HEK293 (cell line): Measurements from ENCODE around the gene KRTAP10-10.
"Not testable (repeated sequence)": the region's sequence is repeated elsewhere in the genome, so short reads cannot be mapped to it uniquely, and the experiment has no call there.

Experiments
- CTCF ChIA-PET: fragments of 350-600 bp; formaldehyde crosslinking; extraction: SDS; loops from one replicate; lab custom pipeline; 2021; ENCODE audit warnings: antibody characterized with exemption; lab: Yijun Ruan, JAX
- POLR2A ChIA-PET: fragments of 300-600 bp; formaldehyde crosslinking; extraction: SDS; loops from one replicate; lab custom pipeline; 2020; ENCODE audit warnings: antibody characterized with exemption, inconsistent platforms; lab: Yijun Ruan, JAX
- H3K27ac ChIP-seq: fragments of 200-500 bp; sonication (Bioruptor generic); 2 replicates; pipeline ENCODE4 v1.5.1; 2014; ENCODE audit warnings: low read depth, low read length, control low read depth, inconsistent platforms; ENCODE audit errors: extremely low read depth
- H3K36me3 ChIP-seq, 2 experiments: fragments of 200-500 bp in 1 of 2; sonication (Bioruptor generic) in 1 of 2; 1 replicate in 1 of 2; 2 replicates in 1 of 2; pipeline ENCODE4 v1.5.1; 2014 to 2017; ENCODE audit warnings: inconsistent platforms in 2 of 2, low read length in 2 of 2; ENCODE audit not compliant: control insufficient read depth in 2 of 2, insufficient read depth in 1 of 2
- H3K4me1 ChIP-seq: fragments of 200-500 bp; sonication (Bioruptor generic); 2 replicates; pipeline ENCODE4 v1.5.1; 2014; ENCODE audit warnings: mild to moderate bottlenecking, low read length, inconsistent platforms; ENCODE audit not compliant: control insufficient read depth, insufficient read depth
- H3K4me3 ChIP-seq: 2 replicates; pipeline ENCODE4 v1.5.1; 2011; ENCODE audit warnings: low read depth, mild to moderate bottlenecking, control low read depth, low read length, moderate library complexity
- H3K9me3 ChIP-seq: fragments of 200-500 bp; sonication (Bioruptor generic); 2 replicates; pipeline ENCODE4 v1.5.1; 2014; ENCODE audit warnings: low read depth, low read length, inconsistent platforms; ENCODE audit not compliant: control insufficient read depth, insufficient read depth
- MEIS1 ChIP-seq: sonication (generic); formaldehyde crosslinking; IDR thresholded peaks from 2 replicates; pipeline ENCODE4 v1.8.1; 2022; ENCODE audit warnings: missing genetic modification reagents, mild to moderate bottlenecking, borderline replicate concordance
- SCRT1 ChIP-seq: fragments of 450-650 bp; formaldehyde crosslinking; IDR thresholded peaks from 2 replicates; pipeline ENCODE4 v1.5.1; 2016; ENCODE audit warnings: missing biosample characterization, missing genetic modification characterization, borderline replicate concordance
- SETDB1 ChIP-seq: IDR thresholded peaks from one replicate; pipeline ENCODE4 v1.6.1; 2017; ENCODE audit warnings: mild to moderate bottlenecking, low read length, moderate library complexity, mixed read lengths; ENCODE audit not compliant: insufficient read length
- WT1 ChIP-seq: fragments of 450-650 bp; formaldehyde crosslinking; IDR thresholded peaks from 2 replicates; pipeline ENCODE4 v1.5.1; 2016; ENCODE audit warnings: missing biosample characterization, missing genetic modification characterization
- ZEB2 ChIP-seq: fragments of 450-650 bp; formaldehyde crosslinking; IDR thresholded peaks from 2 replicates; pipeline ENCODE4 v1.5.1; 2016; ENCODE audit warnings: missing biosample characterization, missing genetic modification characterization
- ZNF138 ChIP-seq: fragments of 450-650 bp; formaldehyde crosslinking; IDR thresholded peaks from 2 replicates; pipeline ENCODE4 v1.5.1; 2016; ENCODE audit warnings: missing biosample characterization, missing genetic modification characterization, borderline replicate concordance
- ZNF16 ChIP-seq: fragments of 450-650 bp; formaldehyde crosslinking; IDR thresholded peaks from 2 replicates; pipeline ENCODE4 v1.5.1; 2016; ENCODE audit warnings: low read depth, missing biosample characterization, missing genetic modification characterization
- ZNF362 ChIP-seq: fragments of 450-650 bp; formaldehyde crosslinking; IDR thresholded peaks from 2 replicates; pipeline ENCODE4 v1.5.1; 2016; ENCODE audit warnings: missing biosample characterization, missing genetic modification characterization
- ZNF510 ChIP-seq: fragments of 450-650 bp; formaldehyde crosslinking; IDR thresholded peaks from 2 replicates; pipeline ENCODE4 v1.5.1; 2018; ENCODE audit warnings: mild to moderate bottlenecking, missing genetic modification characterization, missing biosample characterization; ENCODE audit not compliant: insufficient replicate concordance
- ZNF558 ChIP-seq: fragments of 450-650 bp; formaldehyde crosslinking; IDR thresholded peaks from 2 replicates; pipeline ENCODE4 v1.5.1; 2016; ENCODE audit warnings: missing biosample characterization, missing genetic modification characterization
- ZNF560 ChIP-seq: fragments of 450-650 bp; formaldehyde crosslinking; IDR thresholded peaks from 2 replicates; pipeline ENCODE4 v1.5.1; 2017; ENCODE audit warnings: missing biosample characterization, missing genetic modification characterization, borderline replicate concordance
- ZNF776 ChIP-seq: fragments of 450-650 bp; formaldehyde crosslinking; IDR thresholded peaks from 2 replicates; pipeline ENCODE4 v1.5.0; 2017; ENCODE audit warnings: missing biosample characterization, missing genetic modification characterization, borderline replicate concordance
- ZNF837 ChIP-seq: fragments of 450-650 bp; formaldehyde crosslinking; IDR thresholded peaks from 2 replicates; pipeline ENCODE4 v1.5.1; 2016; ENCODE audit warnings: missing biosample characterization, missing genetic modification characterization
- TF ChIP-seq, protein P1 (sequence below): fragments of 450-650 bp; formaldehyde crosslinking; IDR thresholded peaks from 2 replicates; pipeline ENCODE4 v1.5.0; 2017; ENCODE audit warnings: missing biosample characterization, missing genetic modification characterization, borderline replicate concordance
- TF ChIP-seq, protein P2 (sequence below): fragments of 450-650 bp; formaldehyde crosslinking; IDR thresholded peaks from 2 replicates; pipeline ENCODE4 v1.5.1; 2016; ENCODE audit warnings: missing biosample characterization, missing genetic modification characterization
- TF ChIP-seq, protein P3 (sequence below): fragments of 450-650 bp; formaldehyde crosslinking; optimal IDR thresholded peaks from 2 replicates; pipeline ENCODE3; 2016; ENCODE audit warnings: missing biosample characterization, mild to moderate bottlenecking, missing genetic modification characterization

The KRTAP10-10 gene

DNA sequence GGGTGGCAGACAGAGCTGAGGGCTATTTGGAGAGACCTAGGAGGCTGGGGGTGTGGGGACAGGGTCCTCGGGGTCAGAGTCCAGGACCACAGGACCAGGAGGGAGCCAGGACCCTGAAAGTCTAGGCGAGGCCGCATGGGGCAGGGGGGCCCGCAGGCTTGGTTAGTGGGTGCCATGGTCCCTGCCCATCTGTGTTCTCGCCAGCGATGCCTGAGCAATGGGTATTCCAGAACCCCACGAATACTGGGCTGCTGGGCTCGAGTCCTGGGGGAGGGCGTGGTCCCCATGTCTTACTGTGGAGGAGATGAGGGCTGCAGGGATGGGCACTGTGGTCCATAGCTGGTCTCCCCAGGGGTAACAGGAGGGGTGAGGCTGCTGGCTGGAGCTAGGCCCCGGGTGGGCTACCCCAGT, 46.8 kb upstream of the KRTAP10-10 start (continued):
- TF ChIP-seq, protein P1, sequence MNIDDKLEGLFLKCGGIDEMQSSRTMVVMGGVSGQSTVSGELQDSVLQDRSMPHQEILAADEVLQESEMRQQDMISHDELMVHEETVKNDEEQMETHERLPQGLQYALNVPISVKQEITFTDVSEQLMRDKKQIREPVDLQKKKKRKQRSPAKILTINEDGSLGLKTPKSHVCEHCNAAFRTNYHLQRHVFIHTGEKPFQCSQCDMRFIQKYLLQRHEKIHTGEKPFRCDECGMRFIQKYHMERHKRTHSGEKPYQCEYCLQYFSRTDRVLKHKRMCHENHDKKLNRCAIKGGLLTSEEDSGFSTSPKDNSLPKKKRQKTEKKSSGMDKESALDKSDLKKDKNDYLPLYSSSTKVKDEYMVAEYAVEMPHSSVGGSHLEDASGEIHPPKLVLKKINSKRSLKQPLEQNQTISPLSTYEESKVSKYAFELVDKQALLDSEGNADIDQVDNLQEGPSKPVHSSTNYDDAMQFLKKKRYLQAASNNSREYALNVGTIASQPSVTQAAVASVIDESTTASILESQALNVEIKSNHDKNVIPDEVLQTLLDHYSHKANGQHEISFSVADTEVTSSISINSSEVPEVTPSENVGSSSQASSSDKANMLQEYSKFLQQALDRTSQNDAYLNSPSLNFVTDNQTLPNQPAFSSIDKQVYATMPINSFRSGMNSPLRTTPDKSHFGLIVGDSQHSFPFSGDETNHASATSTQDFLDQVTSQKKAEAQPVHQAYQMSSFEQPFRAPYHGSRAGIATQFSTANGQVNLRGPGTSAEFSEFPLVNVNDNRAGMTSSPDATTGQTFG (tag by site-specific recombination): no peak
- TF ChIP-seq ZNF776 (no peak), SETDB1 (no peak), ZEB2 (tag by site-specific recombination) (no peak)

DNA sequence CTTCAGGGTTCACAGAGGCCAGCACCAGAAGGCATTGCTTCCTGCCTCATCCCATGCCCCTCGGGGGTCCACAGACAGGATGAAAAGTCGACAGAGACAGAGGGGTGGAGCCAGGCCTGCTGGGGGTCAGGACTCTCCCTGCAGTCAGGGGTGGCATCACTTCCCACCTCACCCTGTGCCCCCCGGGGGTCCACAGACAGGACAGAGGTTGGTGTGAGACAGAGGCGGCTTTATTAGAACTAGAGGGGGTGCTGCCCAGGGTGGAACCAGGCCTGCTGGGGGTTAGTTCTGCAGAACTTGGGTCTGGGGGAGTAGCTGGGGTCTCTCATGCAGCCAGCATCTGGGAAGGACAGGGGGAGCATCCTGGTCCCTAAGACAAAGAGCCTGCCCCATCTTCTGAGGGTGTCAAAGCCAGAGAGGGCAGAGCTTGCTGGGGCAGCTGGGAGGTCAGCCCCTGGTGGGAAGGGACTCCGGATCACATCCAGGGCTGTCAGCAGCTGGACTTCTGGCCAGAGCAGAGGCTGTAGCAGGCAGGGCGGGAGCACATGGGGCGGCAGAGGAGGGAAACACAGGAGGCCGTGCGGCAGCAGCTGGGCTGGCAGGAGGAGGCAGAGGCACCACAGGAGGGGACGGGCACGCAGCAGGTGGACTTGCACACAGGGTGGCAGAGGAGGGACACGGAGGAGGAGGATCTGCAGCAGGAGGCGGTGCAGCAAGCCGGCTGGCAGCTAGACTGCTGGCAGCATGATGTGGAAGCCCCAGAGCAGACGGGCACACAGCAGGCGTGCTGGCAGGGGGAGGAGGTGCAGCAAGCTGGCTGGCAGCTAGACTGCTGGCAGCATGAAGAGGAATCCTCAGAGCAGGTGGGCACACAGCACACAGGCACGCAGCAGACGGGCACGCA, 46.0 kb upstream of the KRTAP10-10 start:
- H3K27ac ChIP-seq, POLR2A ChIA-PET, H3K9me3 ChIP-seq, H3K36me3 ChIP-seq, H3K4me1 ChIP-seq, H3K4me3 ChIP-seq: not testable (repeated sequence)
- CTCF ChIA-PET: interaction anchor here (0.6 kb wide), 2 partner anchors 14 to 81 kb away, joined by 3 read pairs; no protein-coding TSS in a partner anchor

- H3K36me3 ChIP-seq, H3K4me1 ChIP-seq, POLR2A ChIA-PET, H3K4me3 ChIP-seq, H3K27ac ChIP-seq, H3K9me3 ChIP-seq: not testable (repeated sequence)
- CTCF ChIA-PET: interaction anchor here (0.6 kb wide), 2 partner anchors 13 to 82 kb away, joined by 3 read pairs; no protein-coding TSS in a partner anchor
Measured at GRCh38 chr21:44591801-44592130, 45.4 kb upstream of the KRTAP10-10 start.

GRCh38 chr21:44592446-44593311, 44.5 kb upstream of the KRTAP10-10 start, which contains the start of gene KRTAP10-6:
Gene KRTAP10-6 (minus strand): TSS chr21:44592505. CDS start chr21:44592484, 21 bp downstream.
- H3K9me3 ChIP-seq: no peaks in the 10 kb centered on the region
- POLR2A ChIA-PET: no interaction called here
- no peak within 1 kb of the TSS for H3K27ac ChIP-seq
- CTCF ChIA-PET: no interaction called here
- no peaks in the 10 kb centered on the region for H3K36me3 ChIP-seq
- no peak within 1 kb of the TSS for H3K4me3 ChIP-seq
- TF ChIP-seq, protein P2, sequence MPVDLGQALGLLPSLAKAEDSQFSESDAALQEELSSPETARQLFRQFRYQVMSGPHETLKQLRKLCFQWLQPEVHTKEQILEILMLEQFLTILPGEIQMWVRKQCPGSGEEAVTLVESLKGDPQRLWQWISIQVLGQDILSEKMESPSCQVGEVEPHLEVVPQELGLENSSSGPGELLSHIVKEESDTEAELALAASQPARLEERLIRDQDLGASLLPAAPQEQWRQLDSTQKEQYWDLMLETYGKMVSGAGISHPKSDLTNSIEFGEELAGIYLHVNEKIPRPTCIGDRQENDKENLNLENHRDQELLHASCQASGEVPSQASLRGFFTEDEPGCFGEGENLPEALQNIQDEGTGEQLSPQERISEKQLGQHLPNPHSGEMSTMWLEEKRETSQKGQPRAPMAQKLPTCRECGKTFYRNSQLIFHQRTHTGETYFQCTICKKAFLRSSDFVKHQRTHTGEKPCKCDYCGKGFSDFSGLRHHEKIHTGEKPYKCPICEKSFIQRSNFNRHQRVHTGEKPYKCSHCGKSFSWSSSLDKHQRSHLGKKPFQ (tag by site-specific recombination): no peak
- TF ChIP-seq WT1 (tag by site-specific recombination): no peak
- TF ChIP-seq ZNF362: no peak
- TF ChIP-seq ZNF510 (tag by site-specific recombination): no peak
- TF ChIP-seq, protein P3, sequence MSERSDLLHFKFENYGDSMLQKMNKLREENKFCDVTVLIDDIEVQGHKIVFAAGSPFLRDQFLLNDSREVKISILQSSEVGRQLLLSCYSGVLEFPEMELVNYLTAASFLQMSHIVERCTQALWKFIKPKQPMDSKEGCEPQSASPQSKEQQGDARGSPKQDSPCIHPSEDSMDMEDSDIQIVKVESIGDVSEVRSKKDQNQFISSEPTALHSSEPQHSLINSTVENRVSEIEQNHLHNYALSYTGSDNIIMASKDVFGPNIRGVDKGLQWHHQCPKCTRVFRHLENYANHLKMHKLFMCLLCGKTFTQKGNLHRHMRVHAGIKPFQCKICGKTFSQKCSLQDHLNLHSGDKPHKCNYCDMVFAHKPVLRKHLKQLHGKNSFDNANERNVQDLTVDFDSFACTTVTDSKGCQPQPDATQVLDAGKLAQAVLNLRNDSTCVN (tag by site-specific recombination): no peak
- no peak for TF ChIP-seq SCRT1 (tag by site-specific recombination)
- TF ChIP-seq ZNF837: no peak
- TF ChIP-seq ZNF558 (tag by site-specific recombination): no peak
- TF ChIP-seq ZNF16 (tag by site-specific recombination): no peak
- no peak for TF ChIP-seq ZNF138 (tag by site-specific recombination)
- TF ChIP-seq MEIS1 (CRISPR knock-in tag): no peak
- TF ChIP-seq ZNF560 (tag by site-specific recombination): no peak
- H3K4me1 ChIP-seq: no peaks in the 10 kb centered on the region
